HEK293 (cell line): ENCODE measurements around the gene KLHL20.
A peak's percentile ranks its signal among the peaks of the same experiment; 100 is the strongest.

Experiments used
- EGR2 ChIP-seq: fragments of 450-650 bp; formaldehyde crosslinking; IDR thresholded peaks from 2 replicates; pipeline ENCODE4 v1.5.1; 2016; ENCODE audit warnings: low read depth, missing biosample characterization, missing genetic modification characterization
- GLI4 ChIP-seq: fragments of 450-650 bp; formaldehyde crosslinking; IDR thresholded peaks from 2 replicates; pipeline ENCODE4 v1.5.1; 2016; ENCODE audit warnings: missing biosample characterization, missing genetic modification characterization
- HOXC10 ChIP-seq: sonication (generic); formaldehyde crosslinking; IDR thresholded peaks from 2 replicates; pipeline ENCODE4 v1.8.1; 2023; ENCODE audit warnings: mild to moderate bottlenecking, missing genetic modification reagents
- HOXD13 ChIP-seq: sonication (generic); formaldehyde crosslinking; IDR thresholded peaks from 2 replicates; pipeline ENCODE4 v1.8.0; 2022; ENCODE audit warnings: missing genetic modification reagents, borderline replicate concordance
- KLF1 ChIP-seq: fragments of 450-650 bp; formaldehyde crosslinking; IDR thresholded peaks from 2 replicates; pipeline ENCODE4 v1.5.1; 2016; ENCODE audit warnings: missing biosample characterization, missing genetic modification characterization
- KLF16 ChIP-seq: fragments of 450-650 bp; formaldehyde crosslinking; IDR thresholded peaks from 2 replicates; pipeline ENCODE4 v1.5.1; 2017; ENCODE audit warnings: missing biosample characterization, missing genetic modification characterization
- SCRT1 ChIP-seq: fragments of 450-650 bp; formaldehyde crosslinking; IDR thresholded peaks from 2 replicates; pipeline ENCODE4 v1.5.1; 2016; ENCODE audit warnings: missing biosample characterization, missing genetic modification characterization, borderline replicate concordance
- SP3 ChIP-seq: fragments of 450-650 bp; formaldehyde crosslinking; IDR thresholded peaks from 2 replicates; pipeline ENCODE4 v1.5.1; 2016; ENCODE audit warnings: missing biosample characterization, missing genetic modification characterization
- WT1 ChIP-seq: fragments of 450-650 bp; formaldehyde crosslinking; IDR thresholded peaks from 2 replicates; pipeline ENCODE4 v1.5.1; 2016; ENCODE audit warnings: missing biosample characterization, missing genetic modification characterization
- ZBTB7A ChIP-seq: fragments of 450-650 bp; formaldehyde crosslinking; IDR thresholded peaks from 2 replicates; pipeline ENCODE4 v1.5.1; 2016; ENCODE audit warnings: low read depth, missing biosample characterization, missing genetic modification characterization
- ZFP37 ChIP-seq: fragments of 450-650 bp; formaldehyde crosslinking; IDR thresholded peaks from 2 replicates; pipeline ENCODE4 v1.5.1; 2016; ENCODE audit warnings: missing biosample characterization, missing genetic modification characterization
- ZNF10 ChIP-seq: fragments of 450-650 bp; formaldehyde crosslinking; IDR thresholded peaks from 2 replicates; pipeline ENCODE4 v1.5.1; 2017; ENCODE audit warnings: missing biosample characterization, missing genetic modification characterization
- ZNF350 ChIP-seq: fragments of 450-650 bp; formaldehyde crosslinking; IDR thresholded peaks from 2 replicates; pipeline ENCODE4 v1.5.0; 2017; ENCODE audit warnings: missing biosample characterization, mild to moderate bottlenecking, missing genetic modification characterization
- ZNF37A ChIP-seq: fragments of 450-650 bp; IDR thresholded peaks from 2 replicates; pipeline ENCODE4 v1.5.1; 2018; ENCODE audit warnings: missing biosample characterization, missing genetic modification characterization
- ZNF510 ChIP-seq: fragments of 450-650 bp; formaldehyde crosslinking; IDR thresholded peaks from 2 replicates; pipeline ENCODE4 v1.5.1; 2018; ENCODE audit warnings: mild to moderate bottlenecking, missing genetic modification characterization, missing biosample characterization; ENCODE audit not compliant: insufficient replicate concordance
- ZNF514 ChIP-seq: fragments of 450-650 bp; formaldehyde crosslinking; IDR thresholded peaks from 2 replicates; pipeline ENCODE4 v1.5.1; 2016; ENCODE audit warnings: missing biosample characterization, missing genetic modification characterization
- ZNF654 ChIP-seq: fragments of 450-650 bp; formaldehyde crosslinking; IDR thresholded peaks from 2 replicates; pipeline ENCODE4 v1.5.1; 2016; ENCODE audit warnings: low read depth, missing biosample characterization, missing genetic modification characterization
- ZNF792 ChIP-seq: fragments of 450-650 bp; formaldehyde crosslinking; IDR thresholded peaks from 2 replicates; pipeline ENCODE4 v1.5.1; 2016; ENCODE audit warnings: missing biosample characterization, missing genetic modification characterization
- ZSCAN16 ChIP-seq: fragments of 450-650 bp; formaldehyde crosslinking; IDR thresholded peaks from 2 replicates; pipeline ENCODE4 v1.5.1; 2016; ENCODE audit warnings: missing biosample characterization, missing genetic modification characterization
- TF ChIP-seq, protein P1 (sequence below): fragments of 450-650 bp; formaldehyde crosslinking; IDR thresholded peaks from 2 replicates; pipeline ENCODE4 v1.5.1; 2016; ENCODE audit warnings: missing biosample characterization, missing genetic modification characterization
- TF ChIP-seq, protein P2 (sequence below): fragments of 450-650 bp; formaldehyde crosslinking; IDR thresholded peaks from 2 replicates; pipeline ENCODE4 v1.5.1; 2016; ENCODE audit warnings: missing biosample characterization, missing genetic modification characterization
- TF ChIP-seq, protein P3 (sequence below): fragments of 450-650 bp; formaldehyde crosslinking; IDR thresholded peaks from 2 replicates; pipeline ENCODE4 v1.5.1; 2017; ENCODE audit warnings: missing biosample characterization, missing genetic modification characterization
- TF ChIP-seq, protein P4 (sequence below): fragments of 450-650 bp; formaldehyde crosslinking; IDR thresholded peaks from 2 replicates; pipeline ENCODE4 v1.5.1; 2017; ENCODE audit warnings: missing biosample characterization, missing genetic modification characterization
- TF ChIP-seq, protein P5 (sequence below): fragments of 450-650 bp; formaldehyde crosslinking; IDR thresholded peaks from 2 replicates; pipeline ENCODE4 v1.5.1; 2017; ENCODE audit warnings: missing biosample characterization, missing genetic modification characterization
- TF ChIP-seq, protein P6 (sequence below): fragments of 450-650 bp; formaldehyde crosslinking; IDR thresholded peaks from 2 replicates; pipeline ENCODE4 v1.5.1; 2016; ENCODE audit warnings: missing biosample characterization, missing genetic modification characterization, low read depth
- TF ChIP-seq, protein P7 (sequence below): fragments of 450-650 bp; formaldehyde crosslinking; IDR thresholded peaks from 2 replicates; pipeline ENCODE4 v1.5.0; 2017; ENCODE audit warnings: missing biosample characterization, missing genetic modification characterization, borderline replicate concordance

Gene KLHL20

DNA sequence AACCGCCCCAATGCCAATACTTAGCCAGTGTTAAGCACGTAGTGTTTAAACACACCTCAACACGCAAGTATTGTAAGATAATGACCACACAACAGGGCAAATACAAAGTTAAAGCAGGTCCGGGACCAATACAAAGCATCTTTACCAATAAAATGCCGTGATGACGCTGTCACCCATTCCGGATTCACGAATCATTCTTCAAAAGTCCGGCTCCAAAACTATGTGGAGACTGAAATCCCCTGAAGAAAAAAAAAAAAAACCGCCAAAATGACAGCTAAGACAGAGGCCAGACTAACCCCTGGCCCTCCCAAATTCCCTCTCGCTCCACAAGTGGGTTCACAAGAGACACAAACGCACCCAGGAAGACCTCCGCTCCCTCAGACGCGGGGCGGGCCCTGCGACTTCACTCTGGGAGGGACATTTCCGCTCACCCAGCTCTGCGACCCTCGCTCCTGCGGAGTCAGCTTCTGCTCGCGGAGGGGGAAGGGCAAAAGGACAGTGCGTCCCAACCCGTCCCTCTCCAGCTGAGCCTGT lies 109.1 kb downstream of the KLHL20 start (continued):
- no peak for TF ChIP-seq ZFP37 (tag by site-specific recombination)
- TF ChIP-seq, protein P1, sequence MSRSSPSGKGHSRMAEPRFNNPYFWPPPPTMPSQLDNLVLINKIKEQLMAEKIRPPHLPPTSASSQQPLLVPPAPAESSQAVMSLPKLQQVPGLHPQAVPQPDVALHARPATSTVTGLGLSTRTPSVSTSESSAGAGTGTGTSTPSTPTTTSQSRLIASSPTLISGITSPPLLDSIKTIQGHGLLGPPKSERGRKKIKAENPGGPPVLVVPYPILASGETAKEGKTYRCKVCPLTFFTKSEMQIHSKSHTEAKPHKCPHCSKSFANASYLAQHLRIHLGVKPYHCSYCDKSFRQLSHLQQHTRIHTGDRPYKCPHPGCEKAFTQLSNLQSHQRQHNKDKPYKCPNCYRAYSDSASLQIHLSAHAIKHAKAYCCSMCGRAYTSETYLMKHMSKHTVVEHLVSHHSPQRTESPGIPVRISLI (tag by site-specific recombination), result no peak
- TF ChIP-seq ZNF514 (tag by site-specific recombination), result no peak
- TF ChIP-seq, protein P2, sequence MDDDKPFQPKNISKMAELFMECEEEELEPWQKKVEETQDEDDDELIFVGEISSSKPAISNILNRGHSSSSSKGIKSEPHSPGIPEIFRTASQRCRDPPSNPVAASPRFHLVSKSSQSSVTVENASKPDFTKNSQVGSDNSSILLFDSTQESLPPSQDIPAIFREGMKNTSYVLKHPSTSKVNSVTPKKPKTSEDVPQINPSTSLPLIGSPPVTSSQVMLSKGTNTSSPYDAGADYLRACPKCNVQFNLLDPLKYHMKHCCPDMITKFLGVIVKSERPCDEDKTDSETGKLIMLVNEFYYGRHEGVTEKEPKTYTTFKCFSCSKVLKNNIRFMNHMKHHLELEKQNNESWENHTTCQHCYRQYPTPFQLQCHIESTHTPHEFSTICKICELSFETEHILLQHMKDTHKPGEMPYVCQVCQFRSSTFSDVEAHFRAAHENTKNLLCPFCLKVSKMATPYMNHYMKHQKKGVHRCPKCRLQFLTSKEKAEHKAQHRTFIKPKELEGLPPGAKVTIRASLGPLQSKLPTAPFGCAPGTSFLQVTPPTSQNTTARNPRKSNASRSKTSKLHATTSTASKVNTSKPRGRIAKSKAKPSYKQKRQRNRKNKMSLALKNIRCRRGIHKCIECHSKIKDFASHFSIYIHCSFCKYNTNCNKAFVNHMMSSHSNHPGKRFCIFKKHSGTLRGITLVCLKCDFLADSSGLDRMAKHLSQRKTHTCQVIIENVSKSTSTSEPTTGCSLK (tag by site-specific recombination), result no peak
- no peak for TF ChIP-seq ZNF792 (tag by site-specific recombination)
- TF ChIP-seq EGR2, result no peak
- peak; percentile 85 for TF ChIP-seq SCRT1
- TF ChIP-seq HOXD13 (CRISPR knock-in tag), result peak; percentile 4; the same call in 1 of the 2 replicates
- TF ChIP-seq WT1, result peak; percentile 35; the same call in 1 of the 2 replicates
- no peak for TF ChIP-seq ZNF10 (tag by site-specific recombination)
- TF ChIP-seq KLF16 (tag by site-specific recombination), result peak; percentile 77; the same call in 1 of the 2 replicates
- TF ChIP-seq, protein P3, sequence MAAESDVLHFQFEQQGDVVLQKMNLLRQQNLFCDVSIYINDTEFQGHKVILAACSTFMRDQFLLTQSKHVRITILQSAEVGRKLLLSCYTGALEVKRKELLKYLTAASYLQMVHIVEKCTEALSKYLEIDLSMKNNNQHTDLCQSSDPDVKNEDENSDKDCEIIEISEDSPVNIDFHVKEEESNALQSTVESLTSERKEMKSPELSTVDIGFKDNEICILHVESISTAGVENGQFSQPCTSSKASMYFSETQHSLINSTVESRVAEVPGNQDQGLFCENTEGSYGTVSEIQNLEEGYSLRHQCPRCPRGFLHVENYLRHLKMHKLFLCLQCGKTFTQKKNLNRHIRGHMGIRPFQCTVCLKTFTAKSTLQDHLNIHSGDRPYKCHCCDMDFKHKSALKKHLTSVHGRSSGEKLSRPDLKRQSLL (tag by site-specific recombination), result no peak
- TF ChIP-seq GLI4, result 0 out of 2 replicates have a peak, but pooled peaks have one; percentile 33
- TF ChIP-seq, protein P4, sequence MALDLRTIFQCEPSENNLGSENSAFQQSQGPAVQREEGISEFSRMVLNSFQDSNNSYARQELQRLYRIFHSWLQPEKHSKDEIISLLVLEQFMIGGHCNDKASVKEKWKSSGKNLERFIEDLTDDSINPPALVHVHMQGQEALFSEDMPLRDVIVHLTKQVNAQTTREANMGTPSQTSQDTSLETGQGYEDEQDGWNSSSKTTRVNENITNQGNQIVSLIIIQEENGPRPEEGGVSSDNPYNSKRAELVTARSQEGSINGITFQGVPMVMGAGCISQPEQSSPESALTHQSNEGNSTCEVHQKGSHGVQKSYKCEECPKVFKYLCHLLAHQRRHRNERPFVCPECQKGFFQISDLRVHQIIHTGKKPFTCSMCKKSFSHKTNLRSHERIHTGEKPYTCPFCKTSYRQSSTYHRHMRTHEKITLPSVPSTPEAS, result no peak
- TF ChIP-seq, protein P5, sequence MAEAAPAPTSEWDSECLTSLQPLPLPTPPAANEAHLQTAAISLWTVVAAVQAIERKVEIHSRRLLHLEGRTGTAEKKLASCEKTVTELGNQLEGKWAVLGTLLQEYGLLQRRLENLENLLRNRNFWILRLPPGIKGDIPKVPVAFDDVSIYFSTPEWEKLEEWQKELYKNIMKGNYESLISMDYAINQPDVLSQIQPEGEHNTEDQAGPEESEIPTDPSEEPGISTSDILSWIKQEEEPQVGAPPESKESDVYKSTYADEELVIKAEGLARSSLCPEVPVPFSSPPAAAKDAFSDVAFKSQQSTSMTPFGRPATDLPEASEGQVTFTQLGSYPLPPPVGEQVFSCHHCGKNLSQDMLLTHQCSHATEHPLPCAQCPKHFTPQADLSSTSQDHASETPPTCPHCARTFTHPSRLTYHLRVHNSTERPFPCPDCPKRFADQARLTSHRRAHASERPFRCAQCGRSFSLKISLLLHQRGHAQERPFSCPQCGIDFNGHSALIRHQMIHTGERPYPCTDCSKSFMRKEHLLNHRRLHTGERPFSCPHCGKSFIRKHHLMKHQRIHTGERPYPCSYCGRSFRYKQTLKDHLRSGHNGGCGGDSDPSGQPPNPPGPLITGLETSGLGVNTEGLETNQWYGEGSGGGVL (tag by site-specific recombination), result peak; percentile 57; the same call in 1 of the 2 replicates
- TF ChIP-seq ZNF510 (tag by site-specific recombination), result no peak
- TF ChIP-seq KLF1 (tag by site-specific recombination), result no peak
- 0 out of 2 replicates have a peak, but pooled peaks have one; percentile 56 for TF ChIP-seq ZBTB7A
- TF ChIP-seq, protein P6, sequence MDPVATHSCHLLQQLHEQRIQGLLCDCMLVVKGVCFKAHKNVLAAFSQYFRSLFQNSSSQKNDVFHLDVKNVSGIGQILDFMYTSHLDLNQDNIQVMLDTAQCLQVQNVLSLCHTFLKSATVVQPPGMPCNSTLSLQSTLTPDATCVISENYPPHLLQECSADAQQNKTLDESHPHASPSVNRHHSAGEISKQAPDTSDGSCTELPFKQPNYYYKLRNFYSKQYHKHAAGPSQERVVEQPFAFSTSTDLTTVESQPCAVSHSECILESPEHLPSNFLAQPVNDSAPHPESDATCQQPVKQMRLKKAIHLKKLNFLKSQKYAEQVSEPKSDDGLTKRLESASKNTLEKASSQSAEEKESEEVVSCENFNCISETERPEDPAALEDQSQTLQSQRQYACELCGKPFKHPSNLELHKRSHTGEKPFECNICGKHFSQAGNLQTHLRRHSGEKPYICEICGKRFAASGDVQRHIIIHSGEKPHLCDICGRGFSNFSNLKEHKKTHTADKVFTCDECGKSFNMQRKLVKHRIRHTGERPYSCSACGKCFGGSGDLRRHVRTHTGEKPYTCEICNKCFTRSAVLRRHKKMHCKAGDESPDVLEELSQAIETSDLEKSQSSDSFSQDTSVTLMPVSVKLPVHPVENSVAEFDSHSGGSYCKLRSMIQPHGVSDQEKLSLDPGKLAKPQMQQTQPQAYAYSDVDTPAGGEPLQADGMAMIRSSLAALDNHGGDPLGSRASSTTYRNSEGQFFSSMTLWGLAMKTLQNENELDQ (tag by site-specific recombination), result no peak
- no peak for TF ChIP-seq ZNF350 (tag by site-specific recombination)
- TF ChIP-seq, protein P7, sequence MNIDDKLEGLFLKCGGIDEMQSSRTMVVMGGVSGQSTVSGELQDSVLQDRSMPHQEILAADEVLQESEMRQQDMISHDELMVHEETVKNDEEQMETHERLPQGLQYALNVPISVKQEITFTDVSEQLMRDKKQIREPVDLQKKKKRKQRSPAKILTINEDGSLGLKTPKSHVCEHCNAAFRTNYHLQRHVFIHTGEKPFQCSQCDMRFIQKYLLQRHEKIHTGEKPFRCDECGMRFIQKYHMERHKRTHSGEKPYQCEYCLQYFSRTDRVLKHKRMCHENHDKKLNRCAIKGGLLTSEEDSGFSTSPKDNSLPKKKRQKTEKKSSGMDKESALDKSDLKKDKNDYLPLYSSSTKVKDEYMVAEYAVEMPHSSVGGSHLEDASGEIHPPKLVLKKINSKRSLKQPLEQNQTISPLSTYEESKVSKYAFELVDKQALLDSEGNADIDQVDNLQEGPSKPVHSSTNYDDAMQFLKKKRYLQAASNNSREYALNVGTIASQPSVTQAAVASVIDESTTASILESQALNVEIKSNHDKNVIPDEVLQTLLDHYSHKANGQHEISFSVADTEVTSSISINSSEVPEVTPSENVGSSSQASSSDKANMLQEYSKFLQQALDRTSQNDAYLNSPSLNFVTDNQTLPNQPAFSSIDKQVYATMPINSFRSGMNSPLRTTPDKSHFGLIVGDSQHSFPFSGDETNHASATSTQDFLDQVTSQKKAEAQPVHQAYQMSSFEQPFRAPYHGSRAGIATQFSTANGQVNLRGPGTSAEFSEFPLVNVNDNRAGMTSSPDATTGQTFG, result no peak
- TF ChIP-seq ZNF37A (tag by site-specific recombination), result no peak
- TF ChIP-seq ZSCAN16, result no peak
- no peak for TF ChIP-seq SP3
- TF ChIP-seq ZNF654 (tag by site-specific recombination), result no peak
- no peak for TF ChIP-seq HOXC10 (CRISPR knock-in tag)
